HEK293 (cell line): ENCODE data around the gene DISC1.

Experiments
- CTCF ChIA-PET: fragments of 350-600 bp; formaldehyde crosslinking; extraction: SDS; loops from one replicate; lab custom pipeline; 2021; ENCODE audit warnings: antibody characterized with exemption; lab: Yijun Ruan, JAX
- POLR2A ChIA-PET: fragments of 300-600 bp; formaldehyde crosslinking; extraction: SDS; loops from one replicate; lab custom pipeline; 2020; ENCODE audit warnings: antibody characterized with exemption, inconsistent platforms; lab: Yijun Ruan, JAX
- H3K27ac ChIP-seq: fragments of 200-500 bp; sonication (Bioruptor generic); 2 replicates; pipeline ENCODE4 v1.5.1; 2014; ENCODE audit warnings: low read depth, low read length, control low read depth, inconsistent platforms; ENCODE audit errors: extremely low read depth
- H3K36me3 ChIP-seq, 2 experiments: fragments of 200-500 bp in 1 of 2; sonication (Bioruptor generic) in 1 of 2; 1 replicate in 1 of 2; 2 replicates in 1 of 2; pipeline ENCODE4 v1.5.1; 2014 to 2017; ENCODE audit warnings: inconsistent platforms in 2 of 2, low read length in 2 of 2; ENCODE audit not compliant: control insufficient read depth in 2 of 2, insufficient read depth in 1 of 2
- H3K4me1 ChIP-seq: fragments of 200-500 bp; sonication (Bioruptor generic); 2 replicates; pipeline ENCODE4 v1.5.1; 2014; ENCODE audit warnings: mild to moderate bottlenecking, low read length, inconsistent platforms; ENCODE audit not compliant: control insufficient read depth, insufficient read depth
- H3K4me3 ChIP-seq: 2 replicates; pipeline ENCODE4 v1.5.1; 2011; ENCODE audit warnings: low read depth, mild to moderate bottlenecking, control low read depth, low read length, moderate library complexity
- H3K9me3 ChIP-seq: fragments of 200-500 bp; sonication (Bioruptor generic); 2 replicates; pipeline ENCODE4 v1.5.1; 2014; ENCODE audit warnings: low read depth, low read length, inconsistent platforms; ENCODE audit not compliant: control insufficient read depth, insufficient read depth
- FEZF1 ChIP-seq: fragments of 450-650 bp; formaldehyde crosslinking; IDR thresholded peaks from 2 replicates; pipeline ENCODE4 v1.5.1; 2016; ENCODE audit warnings: missing biosample characterization, missing genetic modification characterization
- GFI1B ChIP-seq: fragments of 450-650 bp; formaldehyde crosslinking; IDR thresholded peaks from 2 replicates; pipeline ENCODE4 v1.5.1; 2016; ENCODE audit warnings: missing biosample characterization, missing genetic modification characterization
- HOXD13 ChIP-seq: sonication (generic); formaldehyde crosslinking; IDR thresholded peaks from 2 replicates; pipeline ENCODE4 v1.8.0; 2022; ENCODE audit warnings: missing genetic modification reagents, borderline replicate concordance
- KLF17 ChIP-seq: fragments of 450-650 bp; formaldehyde crosslinking; IDR thresholded peaks from 2 replicates; pipeline ENCODE4 v1.5.1; 2016; ENCODE audit warnings: missing biosample characterization, missing genetic modification characterization
- KLF7 ChIP-seq: fragments of 450-650 bp; formaldehyde crosslinking; IDR thresholded peaks from 2 replicates; pipeline ENCODE4 v1.5.1; 2016; ENCODE audit warnings: missing biosample characterization, missing genetic modification characterization, borderline replicate concordance
- KLF9 ChIP-seq: fragments of 450-650 bp; formaldehyde crosslinking; IDR thresholded peaks from 2 replicates; pipeline ENCODE4 v1.5.1; 2016; ENCODE audit warnings: missing biosample characterization, missing genetic modification characterization, low read depth
- ZBTB11 ChIP-seq: fragments of 450-650 bp; formaldehyde crosslinking; conservative IDR thresholded peaks from 2 replicates; pipeline ENCODE4 v1.5.1; 2016; ENCODE audit warnings: low read depth, missing biosample characterization, missing genetic modification characterization
- ZBTB6 ChIP-seq: fragments of 450-650 bp; formaldehyde crosslinking; IDR thresholded peaks from 2 replicates; pipeline ENCODE4 v1.5.1; 2017; ENCODE audit warnings: missing biosample characterization, missing genetic modification characterization
- ZFP41 ChIP-seq: fragments of 450-650 bp; formaldehyde crosslinking; IDR thresholded peaks from 2 replicates; pipeline ENCODE4 v1.5.1; 2016; ENCODE audit warnings: missing biosample characterization, missing genetic modification characterization, borderline replicate concordance
- ZNF169 ChIP-seq: fragments of 450-650 bp; formaldehyde crosslinking; IDR thresholded peaks from 2 replicates; pipeline ENCODE4 v1.5.1; 2016; ENCODE audit warnings: missing biosample characterization, missing genetic modification characterization
- ZNF175 ChIP-seq: fragments of 450-650 bp; formaldehyde crosslinking; IDR thresholded peaks from 2 replicates; pipeline ENCODE4 v1.5.1; 2016; ENCODE audit warnings: missing biosample characterization, missing genetic modification characterization
- ZNF211 ChIP-seq: fragments of 450-650 bp; formaldehyde crosslinking; IDR thresholded peaks from 2 replicates; pipeline ENCODE4 v1.5.1; 2016; ENCODE audit warnings: low read depth, missing biosample characterization, missing genetic modification characterization
- ZNF223 ChIP-seq: fragments of 450-650 bp; formaldehyde crosslinking; IDR thresholded peaks from 2 replicates; pipeline ENCODE4 v1.5.1; 2016; ENCODE audit warnings: missing biosample characterization, missing genetic modification characterization
- ZNF248 ChIP-seq: fragments of 450-650 bp; formaldehyde crosslinking; IDR thresholded peaks from 2 replicates; pipeline ENCODE4 v1.5.1; 2017; ENCODE audit warnings: missing biosample characterization, missing genetic modification characterization
- ZNF302 ChIP-seq: fragments of 450-650 bp; formaldehyde crosslinking; IDR thresholded peaks from 2 replicates; pipeline ENCODE4 v1.5.1; 2016; ENCODE audit warnings: missing biosample characterization, missing genetic modification characterization, low read depth
- ZNF335 ChIP-seq: fragments of 450-650 bp; formaldehyde crosslinking; conservative IDR thresholded peaks from 2 replicates; pipeline ENCODE4 v1.5.1; 2016; ENCODE audit warnings: missing biosample characterization, missing genetic modification characterization
- ZNF513 ChIP-seq: fragments of 450-650 bp; IDR thresholded peaks from 2 replicates; pipeline ENCODE4 v1.5.1; 2018; ENCODE audit warnings: missing biosample characterization, missing genetic modification characterization
- ZNF529 ChIP-seq: fragments of 450-650 bp; formaldehyde crosslinking; IDR thresholded peaks from 2 replicates; pipeline ENCODE4 v1.5.1; 2017; ENCODE audit warnings: missing genetic modification characterization, missing biosample characterization; ENCODE audit not compliant: insufficient replicate concordance
- ZNF558 ChIP-seq: fragments of 450-650 bp; formaldehyde crosslinking; IDR thresholded peaks from 2 replicates; pipeline ENCODE4 v1.5.1; 2016; ENCODE audit warnings: missing biosample characterization, missing genetic modification characterization
- ZNF677 ChIP-seq: fragments of 450-650 bp; IDR thresholded peaks from 2 replicates; pipeline ENCODE4 v1.5.0; 2018; ENCODE audit warnings: missing biosample characterization, mild to moderate bottlenecking, missing genetic modification characterization, moderate library complexity
- ZNF791 ChIP-seq: fragments of 450-650 bp; formaldehyde crosslinking; IDR thresholded peaks from 2 replicates; pipeline ENCODE4 v1.5.1; 2016; ENCODE audit warnings: missing biosample characterization, missing genetic modification characterization

DISC1 gene

GRCh38 chr1:231954751-231955150 is 328.2 kb downstream of the DISC1 start:
- TF ChIP-seq ZNF335 (no peak), GFI1B (tag by site-specific recombination) (no peak)
- Histone ChIP-seq H3K4me3 (no peak overlapping the region), H3K4me1 (peaks cover 10% of the 10 kb centered on the region; the same call in 1 of the 2 replicates), H3K36me3 (no peaks in the 10 kb centered on the region), H3K9me3 (no peaks in the 10 kb centered on the region), H3K27ac (no peak overlapping the region)
- ChIA-PET POLR2A (no interaction called here), CTCF (no interaction called here)

- Histone ChIP-seq H3K27ac (no peak overlapping the region), H3K36me3 (no peaks in the 10 kb centered on the region), H3K4me1 (no peaks in the 10 kb centered on the region), H3K9me3 (no peaks in the 10 kb centered on the region), H3K4me3 (no peak overlapping the region)
- ChIA-PET POLR2A (no interaction called here), CTCF (interaction anchor here (0.9 kb wide), 1 partner anchor 88 kb away, joined by 3 read pairs; no protein-coding TSS in a partner anchor)
- no peak for TF ChIP-seq KLF7 (tag by site-specific recombination)
- TF ChIP-seq ZNF529: no peak
Measured at GRCh38 chr1:231957359-231957758, 330.8 kb downstream of the DISC1 start.

GRCh38 chr1:231958448-231958847 is 331.9 kb downstream of the DISC1 start:
- no peaks in the 10 kb centered on the region for H3K9me3 ChIP-seq
- no peak overlapping the region for H3K4me3 ChIP-seq
- no peaks in the 10 kb centered on the region for H3K36me3 ChIP-seq
- ChIA-PET CTCF (interaction anchor here (0.9 to 1.2 kb wide), 2 partner anchors 26 to 92 kb away, joined by 4 read pairs; no protein-coding TSS in a partner anchor), POLR2A (no interaction called here)
- TF ChIP-seq ZNF248 (no peak), ZNF211 (tag by site-specific recombination) (no peak), FEZF1 (tag by site-specific recombination) (no peak), ZNF677 (no peak), ZBTB11 (no peak), ZNF223 (tag by site-specific recombination) (no peak), HOXD13 (CRISPR knock-in tag) (no peak), ZNF335 (no peak), ZFP41 (tag by site-specific recombination) (no peak), ZNF558 (no peak), ZNF175 (no peak), KLF9 (tag by site-specific recombination) (no peak)
- TF ChIP-seq, all 188 proteins: peak for 0
- Histone ChIP-seq H3K27ac (no peak overlapping the region), H3K4me1 (no peaks in the 10 kb centered on the region)

GRCh38 chr1:231959225-231959884 is 332.8 kb downstream of the DISC1 start:
- Histone ChIP-seq H3K4me1 (no peaks in the 10 kb centered on the region), H3K36me3 (no peaks in the 10 kb centered on the region), H3K27ac (no peak overlapping the region), H3K9me3 (no peaks in the 10 kb centered on the region), H3K4me3 (no peak overlapping the region)
- ChIA-PET POLR2A (no interaction called here), CTCF (no interaction called here)
- TF ChIP-seq ZNF302: no peak
- TF ChIP-seq KLF17 (tag by site-specific recombination): no peak
- no peak for TF ChIP-seq ZNF791 (tag by site-specific recombination)
- no peak for TF ChIP-seq ZNF513 (tag by site-specific recombination)
- no peak for TF ChIP-seq ZBTB6 (tag by site-specific recombination)
- no peak for TF ChIP-seq ZNF169 (tag by site-specific recombination)
